NCI-H774 (cell line): ENCODE measurements around the gene TASP1.

ENCODE experiments used
- DNase-seq: peaks from one replicate; lab custom pipeline; 2025; lab: John Stamatoyannopoulos, UW

The TASP1 gene

DNA sequence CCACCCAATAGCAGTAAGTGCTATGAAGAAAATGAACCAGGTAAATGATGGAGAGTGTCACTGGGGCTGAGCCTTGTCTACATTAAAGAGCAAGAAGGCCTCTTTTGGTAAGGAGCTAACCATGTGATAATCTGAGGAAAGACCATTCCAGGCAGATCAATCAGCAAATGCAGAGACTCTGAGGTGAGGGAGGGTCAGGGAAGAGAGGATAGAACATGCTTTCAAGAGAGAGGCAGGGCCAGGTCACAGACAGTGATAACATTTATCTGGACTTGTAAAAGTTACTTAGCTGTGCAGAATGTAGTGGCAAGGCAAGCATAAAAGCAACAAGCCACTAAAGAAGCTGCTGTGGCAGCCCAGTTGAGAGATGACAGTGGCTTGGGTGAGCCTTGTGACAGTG, 197.3 kb downstream of the TASP1 start:
- no peak for DNase-seq

DNA sequence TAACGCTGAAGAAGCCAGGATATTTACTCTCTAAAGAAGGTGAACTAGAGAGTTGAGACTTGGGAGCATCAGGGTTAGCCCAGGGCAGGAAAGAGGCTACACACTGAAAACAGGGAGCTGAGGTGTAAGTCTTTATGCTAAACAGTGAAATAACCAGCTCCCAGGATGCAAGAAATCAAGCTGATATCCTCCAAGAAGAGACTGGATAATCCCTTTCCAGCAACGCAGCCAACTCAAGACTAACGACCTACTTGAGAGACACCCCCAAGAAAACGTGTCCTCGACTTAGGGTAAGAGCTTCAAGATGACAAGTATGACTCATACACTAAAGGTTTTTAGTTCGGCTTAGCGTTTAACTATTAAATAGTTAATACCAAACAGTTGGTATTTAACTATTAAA, 202.2 kb downstream of the TASP1 start:
- DNase-seq: no peak

DNA sequence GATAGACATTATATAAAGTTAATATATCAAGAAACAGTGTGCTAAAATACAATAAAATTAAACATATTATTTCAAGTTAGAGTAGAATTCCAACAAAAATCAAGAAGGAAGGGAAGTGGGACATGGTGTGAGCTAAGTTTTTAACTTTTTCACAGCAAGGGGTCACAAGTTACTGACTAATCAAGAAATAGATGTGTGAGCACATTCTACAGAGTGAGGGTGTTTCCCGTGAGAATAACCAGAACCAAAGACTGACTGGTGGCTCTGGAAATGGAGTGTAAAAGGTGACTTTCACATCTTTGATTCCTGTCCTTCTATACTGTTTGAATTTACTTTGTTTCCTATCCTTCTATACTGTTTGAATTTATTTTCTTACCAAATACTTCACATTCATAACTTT, 206.6 kb downstream of the TASP1 start:
- no peak for DNase-seq

DNA sequence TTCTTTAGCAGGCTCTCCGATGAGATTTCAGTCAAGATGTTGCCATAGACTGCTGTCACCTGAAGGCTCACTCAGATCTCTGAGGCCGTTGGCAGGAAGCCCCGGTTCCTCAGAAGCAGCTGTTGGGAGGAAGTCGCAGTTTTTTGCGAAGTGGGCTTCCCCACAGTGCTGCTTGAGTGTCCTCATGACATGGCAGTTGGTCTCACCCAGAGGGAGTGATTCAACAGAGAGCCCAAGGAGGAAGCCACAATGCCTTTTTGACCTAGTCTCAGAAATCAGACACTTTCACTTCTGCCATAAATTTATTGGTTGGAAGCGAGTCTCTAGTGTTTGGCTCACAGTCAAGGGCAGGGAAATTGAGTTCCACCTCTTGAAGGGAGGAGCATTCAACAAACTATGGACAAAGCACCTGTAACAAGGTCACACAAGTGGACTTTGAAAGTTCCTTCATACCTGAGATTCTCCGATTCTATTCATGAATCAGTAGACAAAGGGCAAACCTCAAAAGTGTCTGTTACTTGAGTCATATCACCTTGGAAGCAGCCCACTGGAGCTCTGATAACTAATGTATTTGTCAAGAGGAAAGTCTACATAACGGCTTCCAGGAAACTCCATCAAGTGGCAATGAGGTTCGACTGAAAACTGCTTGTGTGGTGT, 208.3 kb downstream of the TASP1 start:
- no peak for DNase-seq

DNA sequence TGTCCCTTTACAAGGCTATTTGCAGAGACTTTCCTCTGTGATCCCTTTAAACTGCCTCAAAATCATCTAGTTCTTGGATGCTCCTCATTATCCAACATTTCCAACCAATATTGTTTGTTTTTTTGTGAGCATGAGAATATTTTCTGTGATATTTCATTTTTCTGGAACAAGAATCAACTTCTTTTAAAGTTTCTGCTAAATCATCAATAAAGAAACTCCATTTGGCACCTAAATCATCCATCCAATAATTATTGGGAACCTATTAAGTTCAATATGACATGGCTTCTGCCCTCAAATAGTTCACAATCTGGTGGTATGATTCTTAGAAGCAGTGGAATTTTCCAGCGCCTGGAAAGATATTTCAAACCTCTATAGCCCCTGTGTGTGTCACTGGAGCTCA, 210.0 kb downstream of the TASP1 start:
- no peak for DNase-seq

DNA sequence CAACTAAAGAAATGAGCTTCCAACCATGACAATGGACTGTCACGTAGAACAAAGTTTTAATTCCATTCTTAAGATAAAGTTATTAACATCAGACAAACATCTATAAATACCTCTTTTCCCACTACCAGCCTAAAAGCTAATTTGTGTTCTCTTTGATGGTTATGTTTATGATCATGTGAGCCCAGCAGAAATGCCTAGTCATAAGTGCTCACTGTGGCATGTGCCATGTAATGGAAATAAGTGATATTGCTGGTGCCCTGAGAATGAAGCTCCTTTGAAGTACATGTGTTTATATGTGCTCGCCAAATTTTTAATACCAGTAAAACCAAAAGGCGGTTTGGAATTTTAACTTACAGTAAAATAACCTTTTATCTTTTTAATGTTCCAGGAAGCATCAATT, 211.9 kb downstream of the TASP1 start:
- DNase-seq: no peak

DNA sequence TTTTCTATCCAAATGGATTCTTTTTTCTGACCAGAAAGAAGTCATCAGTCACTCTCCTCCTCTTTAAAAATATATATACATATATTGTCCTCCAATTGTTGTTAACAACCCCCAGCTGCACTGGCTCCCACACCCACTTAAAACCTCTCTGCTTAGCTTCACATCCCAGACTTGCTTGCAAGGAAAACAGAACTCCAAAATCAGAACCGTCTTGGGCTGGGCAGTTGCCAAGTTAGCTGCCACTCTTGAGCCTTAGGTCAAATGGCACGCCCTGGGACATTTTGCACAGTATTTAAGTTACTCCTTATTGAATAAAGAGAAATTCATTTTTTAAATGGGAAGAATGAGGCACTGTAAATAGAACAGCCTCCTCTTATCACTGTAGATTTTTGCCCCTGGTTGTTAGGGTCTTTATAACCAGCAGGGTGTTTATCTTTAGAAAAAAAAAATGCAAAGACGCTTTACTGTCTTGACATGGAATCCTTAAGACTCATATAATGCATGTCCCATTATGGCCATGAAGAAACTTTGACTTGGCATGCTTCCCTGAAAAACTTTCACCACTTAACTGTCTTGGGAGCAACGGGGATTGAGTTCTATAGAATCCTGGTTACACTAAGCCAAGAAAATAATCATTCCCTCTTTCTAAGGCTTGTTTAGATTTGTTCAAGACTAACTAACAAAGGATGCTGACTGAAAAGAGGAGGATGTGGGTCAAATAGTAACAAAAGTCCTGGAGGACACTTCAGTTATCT, 213.2 kb downstream of the TASP1 start:
- no peak for DNase-seq

DNA sequence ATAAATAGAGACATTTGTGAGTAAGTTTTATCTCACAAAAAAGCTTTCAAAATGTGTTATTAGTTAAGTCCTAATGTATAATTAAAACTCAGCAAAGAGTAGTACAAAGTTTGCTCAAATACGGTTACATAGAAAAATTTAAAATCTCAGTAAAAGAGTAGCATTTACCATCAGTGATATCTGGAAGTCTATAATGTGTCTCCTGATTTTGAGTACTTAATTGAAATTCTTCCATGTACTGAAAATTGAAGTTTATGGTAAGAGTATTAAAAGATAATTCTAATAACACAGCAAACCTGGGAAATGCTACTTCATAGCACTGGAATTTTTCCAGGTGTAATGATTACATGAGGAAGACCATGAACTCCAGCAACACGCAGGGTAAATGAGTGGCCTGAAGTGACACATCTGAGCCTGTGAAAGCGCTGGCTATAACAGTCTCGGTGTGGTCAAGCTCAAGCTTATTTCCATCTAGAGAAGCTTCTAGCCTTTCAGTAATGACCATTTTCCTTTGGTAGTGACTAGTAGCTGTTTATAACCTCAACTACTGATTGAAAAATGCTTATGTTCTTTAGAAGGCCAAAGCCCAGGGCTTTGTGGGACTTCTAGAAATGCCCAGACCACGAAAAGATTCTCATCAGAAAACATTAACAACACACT, 214.4 kb downstream of the TASP1 start:
- DNase-seq: no peak

DNA sequence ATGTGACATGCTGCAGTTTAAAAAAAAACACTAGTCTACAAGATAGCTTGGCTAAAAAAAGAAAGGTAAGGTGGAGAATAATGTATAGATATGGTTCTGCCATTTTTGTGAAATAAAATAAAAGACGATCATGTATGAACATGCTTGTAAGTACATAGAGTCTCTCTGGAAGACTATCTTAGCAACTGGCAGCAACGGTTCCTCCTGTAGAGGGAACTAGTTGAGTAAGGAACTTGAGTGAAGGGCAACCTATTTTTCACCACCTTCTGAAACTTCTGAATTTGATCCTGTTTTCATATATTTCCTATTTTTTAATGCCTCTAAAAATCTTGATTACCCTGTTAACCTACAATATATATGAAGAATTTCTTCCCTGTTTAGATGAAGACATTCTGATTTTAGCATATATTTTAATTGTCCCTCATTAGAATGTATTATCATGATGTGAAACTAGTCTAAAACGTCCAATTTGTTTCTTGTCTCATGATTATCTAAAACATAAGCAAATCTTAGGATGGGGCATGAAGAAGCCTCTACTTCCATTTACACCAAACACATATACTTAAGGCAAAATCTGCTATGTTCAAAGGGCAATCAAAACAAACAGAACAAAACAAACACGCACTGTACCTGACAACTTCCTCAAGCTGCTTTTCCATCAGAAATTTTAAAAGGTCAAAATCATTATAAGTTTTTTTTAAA, 215.1 kb downstream of the TASP1 start:
- DNase-seq: no peak

DNA sequence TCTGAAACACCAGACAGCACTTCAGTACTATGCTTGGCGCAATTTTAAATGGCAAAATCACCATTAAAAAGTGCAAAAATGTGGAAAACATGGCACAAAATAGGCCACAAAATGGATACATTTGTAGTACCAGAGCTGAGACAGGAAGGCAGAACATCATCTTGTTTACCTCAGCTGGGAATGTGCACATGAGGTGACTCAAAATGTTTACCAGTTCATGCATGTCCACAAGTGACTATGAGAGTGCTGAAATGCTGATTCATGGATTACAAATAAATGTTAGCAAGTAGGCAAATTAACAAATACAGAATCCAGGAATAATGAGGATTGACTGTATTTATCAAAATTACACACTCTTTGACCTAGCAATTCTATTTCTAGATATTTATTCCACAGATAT, 216.1 kb downstream of the TASP1 start:
- no peak for DNase-seq

DNA sequence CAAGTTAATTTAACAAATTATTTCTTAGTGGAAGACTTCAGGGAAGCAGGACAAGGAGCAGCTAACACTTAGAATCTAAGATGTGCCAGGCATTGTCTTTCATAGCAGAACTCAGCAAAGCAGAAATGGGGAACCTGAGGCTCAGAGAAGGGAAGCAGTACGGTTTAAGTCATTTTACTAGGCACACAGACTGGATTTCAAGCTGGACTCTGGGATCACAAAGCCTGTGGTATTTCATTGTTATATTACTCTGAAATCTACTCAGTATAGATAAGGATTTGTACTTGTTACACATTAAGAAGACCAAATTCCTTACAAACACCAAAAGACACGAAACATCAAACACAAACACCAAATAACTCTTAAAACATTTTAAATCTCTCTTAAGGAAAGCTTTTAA, 218.1 kb downstream of the TASP1 start:
- DNase-seq: no peak

DNA sequence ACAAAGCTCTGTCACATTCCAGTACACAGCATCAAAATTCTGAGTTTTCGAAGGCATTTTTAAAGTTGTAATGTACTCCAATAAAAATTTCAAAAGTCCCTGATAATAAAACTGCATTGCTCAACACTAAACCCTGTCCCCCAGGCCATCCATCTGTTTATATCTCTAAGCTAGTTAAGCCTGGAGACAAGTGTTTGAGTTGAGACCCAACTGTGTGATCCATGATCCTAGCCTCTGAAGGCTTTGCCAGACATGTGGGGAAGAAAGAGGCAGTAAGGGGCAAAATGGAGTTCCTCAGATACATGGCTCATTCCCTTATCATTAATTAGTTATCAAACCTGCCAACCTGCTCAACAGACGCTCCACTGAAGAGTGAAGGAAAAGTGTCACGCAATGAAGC, 219.3 kb downstream of the TASP1 start:
- no peak for DNase-seq

DNA sequence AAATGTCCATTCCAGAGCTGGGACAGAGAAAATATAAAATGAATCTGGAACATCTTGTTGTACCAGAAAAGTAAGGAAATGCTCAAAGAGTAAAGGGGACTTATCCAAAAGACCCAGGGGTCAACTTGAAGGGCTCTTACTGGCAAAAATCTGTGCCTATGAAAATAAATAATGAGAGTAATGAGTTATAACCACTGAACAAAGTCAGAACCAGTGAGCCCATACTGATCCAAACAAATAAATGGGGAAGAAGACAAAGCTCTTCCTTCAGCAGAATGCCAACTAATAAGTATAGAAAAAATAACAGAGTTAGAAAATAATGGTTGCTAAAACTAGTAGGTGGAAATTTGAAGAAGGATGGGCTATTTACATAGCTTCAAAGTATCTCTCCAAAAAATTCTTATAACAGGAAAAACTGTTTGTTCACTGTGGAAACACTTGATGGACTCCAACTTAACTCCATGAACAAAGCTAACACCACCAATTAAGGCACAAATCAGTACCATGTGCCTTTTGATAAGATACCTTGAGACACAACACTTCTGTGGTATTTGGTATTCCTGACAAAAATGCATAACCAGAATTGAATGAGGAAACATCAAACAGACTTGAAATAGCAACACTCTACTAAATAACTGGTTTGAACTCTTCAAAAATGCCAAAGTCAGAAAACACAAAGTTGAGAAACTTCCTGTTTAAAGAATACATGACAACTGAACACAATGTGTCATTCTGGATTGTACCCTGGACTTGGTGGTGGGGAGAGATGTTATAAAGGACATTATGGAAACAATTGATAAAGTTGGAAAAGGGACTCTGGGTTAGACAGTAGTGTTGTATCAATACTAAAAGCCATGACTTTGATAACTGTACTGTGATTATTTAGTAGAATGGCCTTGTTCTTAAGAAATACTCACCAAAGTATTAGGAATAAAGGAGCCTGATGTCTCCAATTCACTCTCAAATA, 220.2 kb downstream of the TASP1 start:
- no peak for DNase-seq

DNA sequence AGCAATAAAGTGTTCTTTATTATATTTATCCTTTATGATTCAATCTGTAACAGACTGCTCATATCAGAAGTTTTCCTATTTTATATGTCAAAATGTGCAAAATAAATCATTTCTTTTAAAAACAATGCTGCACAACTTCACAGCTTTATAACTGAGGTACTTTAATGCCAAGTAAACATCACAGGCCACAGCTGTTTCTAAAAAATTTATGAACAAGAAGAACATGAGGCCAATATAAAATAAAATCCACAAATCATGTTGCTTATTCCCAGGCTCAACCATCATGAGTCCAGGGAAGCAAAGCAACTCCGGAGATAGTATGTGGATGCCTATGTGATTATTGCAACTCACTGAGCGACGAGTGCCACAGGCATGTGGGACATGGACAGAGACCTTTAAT, 222.2 kb downstream of the TASP1 start:
- no peak for DNase-seq

DNA sequence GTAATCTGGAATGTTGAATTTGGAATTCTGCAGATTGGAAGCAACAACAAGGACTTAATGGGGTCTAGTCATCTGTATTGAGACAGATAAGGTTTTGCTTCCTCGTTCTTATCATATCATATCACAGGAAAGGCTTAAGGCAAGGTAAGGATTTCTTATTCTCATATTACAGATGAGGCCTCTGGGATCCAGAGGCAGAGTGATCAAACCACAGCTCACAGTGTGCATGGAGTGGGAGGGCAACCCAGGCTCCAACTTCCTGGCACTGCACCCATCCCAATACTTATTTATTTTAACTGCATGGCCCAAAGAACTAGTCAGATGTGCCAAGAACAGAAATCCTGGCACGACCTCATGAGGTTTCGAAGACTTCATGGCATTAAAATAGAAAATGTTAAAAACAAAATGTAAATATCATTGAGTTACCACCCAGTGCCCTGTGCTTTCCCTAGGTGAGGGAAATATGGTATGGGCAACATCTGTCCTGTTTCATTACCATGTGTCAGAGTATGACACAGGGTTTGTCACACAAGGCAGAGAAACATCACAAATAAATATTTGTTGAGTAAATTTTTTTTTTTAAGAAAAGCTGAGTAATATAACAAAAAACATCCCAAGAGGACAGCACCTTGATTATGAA, 225.8 kb downstream of the TASP1 start:
- DNase-seq: no peak

DNA sequence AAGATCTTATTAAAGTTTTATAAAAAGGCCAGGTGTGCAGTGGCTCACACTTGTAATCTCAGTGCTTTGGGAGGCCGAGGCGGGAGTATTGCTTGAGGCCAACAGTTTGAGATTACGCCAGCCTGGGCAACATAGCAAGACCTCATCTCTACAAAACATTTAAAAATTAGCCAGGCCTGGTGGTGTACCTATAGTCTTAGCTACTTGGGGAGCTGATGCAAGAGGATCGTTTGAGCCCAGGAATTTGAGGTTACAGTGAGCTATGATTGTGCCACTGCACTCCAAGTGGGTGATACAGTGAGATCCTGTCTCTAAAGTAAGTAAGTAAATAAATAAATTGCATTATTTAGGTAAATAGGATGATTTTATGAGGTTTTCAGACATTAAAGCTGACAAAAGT, 234.4 kb downstream of the TASP1 start:
- no peak for DNase-seq

DNA sequence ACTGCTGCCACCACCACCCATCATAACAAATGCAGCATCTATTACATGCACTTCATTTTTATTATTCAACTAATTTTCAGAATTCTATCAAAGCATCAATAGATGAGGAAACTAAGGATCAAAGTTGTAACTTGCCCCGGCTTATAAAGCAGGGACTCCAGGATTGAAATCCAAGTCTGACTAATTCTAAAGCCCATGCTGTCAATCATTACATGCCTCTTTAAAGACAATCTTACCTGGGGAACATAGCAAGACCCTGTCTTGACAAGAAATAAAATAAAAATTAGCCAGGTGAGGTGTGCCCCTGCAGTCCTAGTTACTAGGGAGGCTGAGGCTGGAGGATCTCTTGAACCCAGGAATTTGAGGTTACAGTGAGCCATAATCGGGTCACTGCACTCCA, 235.3 kb downstream of the TASP1 start:
- no peak for DNase-seq

DNA sequence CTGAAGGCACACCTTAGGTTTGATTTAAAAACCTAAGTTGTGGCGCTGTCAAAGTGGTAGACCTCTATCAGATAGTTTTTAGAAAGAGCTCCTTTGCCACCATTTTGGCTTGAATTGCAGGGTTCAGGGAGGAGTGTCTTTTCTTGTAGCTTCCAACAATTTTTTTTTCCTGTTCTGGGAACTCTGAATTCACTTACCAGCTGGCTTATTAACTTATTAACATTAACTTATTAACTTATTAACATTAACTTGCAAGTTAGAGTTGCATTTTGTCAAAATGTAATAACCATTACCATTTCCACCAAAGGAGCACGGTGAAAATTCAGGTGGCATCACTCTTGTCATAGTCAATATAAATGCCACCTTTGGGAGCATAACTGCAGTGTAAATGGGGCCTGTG, 235.7 kb downstream of the TASP1 start:
- DNase-seq: no peak

DNA sequence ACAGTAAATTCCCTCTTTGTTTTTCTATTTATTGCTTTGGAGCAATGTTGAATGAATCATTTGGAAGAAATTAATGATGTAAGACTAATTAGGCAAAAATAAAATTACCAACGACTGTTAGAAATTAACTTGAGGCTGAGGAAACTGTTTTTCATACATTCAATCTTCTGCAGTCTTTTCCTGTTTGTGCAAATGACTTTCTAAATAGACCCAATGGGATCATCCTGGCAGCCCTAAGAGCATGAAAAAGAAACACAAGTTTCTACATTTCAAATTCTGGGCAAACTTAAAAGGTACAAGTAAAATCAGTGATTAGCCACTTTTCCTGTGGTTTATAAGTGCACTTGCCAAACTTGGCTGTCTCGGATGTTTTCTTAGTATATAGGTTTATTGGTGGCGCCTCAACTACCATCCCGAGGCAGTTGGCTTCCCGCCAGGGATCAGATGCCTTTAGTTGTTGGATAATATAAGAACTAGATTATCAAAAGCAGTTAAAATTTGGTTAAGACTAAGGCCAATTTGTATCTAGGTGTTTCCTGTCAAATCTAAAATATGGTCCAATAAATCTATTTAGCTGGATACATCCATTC, 236.5 kb downstream of the TASP1 start:
- DNase-seq: no peak

DNA sequence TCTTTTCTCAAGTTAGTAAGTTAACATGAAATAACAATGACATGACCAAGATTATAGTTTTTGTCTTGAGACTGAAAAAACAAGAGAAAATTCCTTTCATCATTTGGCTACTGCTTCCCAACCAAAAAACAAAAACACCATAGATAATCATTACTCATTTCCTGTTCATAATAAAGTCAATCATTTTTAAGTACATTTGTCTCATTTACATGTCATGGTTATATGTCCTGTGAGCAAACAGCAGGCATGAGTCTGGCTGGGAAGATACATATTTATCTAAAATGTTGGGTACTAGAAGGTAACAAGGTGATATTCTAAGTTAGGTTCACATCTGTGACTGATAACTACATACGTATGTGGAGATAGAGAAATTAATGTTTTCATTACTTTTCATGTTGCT, 237.1 kb downstream of the TASP1 start:
- DNase-seq: no peak

DNA sequence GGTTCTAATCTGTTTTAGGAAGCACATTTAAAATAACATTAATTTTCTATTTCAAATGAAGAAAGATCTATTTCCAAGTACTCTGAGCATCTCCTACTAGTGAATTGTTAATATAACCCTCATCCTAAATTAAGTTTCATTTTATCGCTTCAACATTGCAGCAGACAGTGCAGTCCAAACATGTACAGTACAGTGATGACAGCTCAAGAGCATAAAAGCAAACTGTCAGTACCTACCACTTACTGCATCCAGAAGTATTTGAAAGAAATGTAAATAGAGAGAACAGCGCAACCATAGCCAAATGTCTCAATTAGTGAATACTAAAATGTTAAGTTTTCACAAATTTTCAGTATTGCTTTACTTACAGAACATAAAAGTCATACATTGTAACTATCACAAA, 238.3 kb downstream of the TASP1 start:
- no peak for DNase-seq
